ENCODE data around the gene POLR3K. TPM values are rescaled to one million over a fixed set of nuclear protein-coding genes. Genes with fewer than 3 reads are reported as not detected.

Gene POLR3K
- total RNA-seq, 2 experiments from 2014 or later = 39.9 to 45.3 TPM

DNA sequence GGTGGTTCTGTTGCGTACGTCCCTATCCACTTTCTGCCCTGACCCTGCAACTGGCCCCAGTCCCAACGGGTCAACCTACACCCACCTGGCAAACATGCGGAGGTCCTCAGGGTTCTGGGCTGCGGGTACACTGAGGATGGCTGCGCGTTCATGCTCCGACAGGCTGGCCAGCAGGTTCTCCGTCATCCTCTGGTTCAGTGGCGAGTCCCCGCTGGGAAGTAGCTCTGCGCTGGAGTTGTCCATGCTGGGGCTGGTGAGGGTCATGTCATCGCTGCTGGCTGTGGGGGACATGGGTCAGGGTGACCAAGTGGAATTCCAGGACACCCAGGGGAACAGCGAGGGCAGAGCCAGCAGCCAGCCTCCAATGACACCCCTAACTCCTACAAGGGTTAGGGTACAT is 35.2 kb upstream of the POLR3K start:
- DNase-seq = no peak
- H3K27me3 Mint-ChIP-seq = no peaks in the 10 kb centered on the region
- peaks cover 17% of the 10 kb centered on the region for H3K4me1 Mint-ChIP-seq (ENCODE audit: low read depth)
- ChIA-PET POLR2A (no interaction called here), CTCF (interaction anchor here (1.1 kb wide), 1 partner anchor 23 kb away, joined by 4 read pairs; no protein-coding TSS in a partner anchor)
- H3K27ac Mint-ChIP-seq = no peak overlapping the region
- H3K36me3 Mint-ChIP-seq = peaks cover 31% of the 10 kb centered on the region
- H3K9me3 Mint-ChIP-seq = no peaks in the 10 kb centered on the region
- no peak overlapping the region for H3K4me3 Mint-ChIP-seq
- intact Hi-C loops (cut with micrococcal nuclease) = no loop called here

DNA sequence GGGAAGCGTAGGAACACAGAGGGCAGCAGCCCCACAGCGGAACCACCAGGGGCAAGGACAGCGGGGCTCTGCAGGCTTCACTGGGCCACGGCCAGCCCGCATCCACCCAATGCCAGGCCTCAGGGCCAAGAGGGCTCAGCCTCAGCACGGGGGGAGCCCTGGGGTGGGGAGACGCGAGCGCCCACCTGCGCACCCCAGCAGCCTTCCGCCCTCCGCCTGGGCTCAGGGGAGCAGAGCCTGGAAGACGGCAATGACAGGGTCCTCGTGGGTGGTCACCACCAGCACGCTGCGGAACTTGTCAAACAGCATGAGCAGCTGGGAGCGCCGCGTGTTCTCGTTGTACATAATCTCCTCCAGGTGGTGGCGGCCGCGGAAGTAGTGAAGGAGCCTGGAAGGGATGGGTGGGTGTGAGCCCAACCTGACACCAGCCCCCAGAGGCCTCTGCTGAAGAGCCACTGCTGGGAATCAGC is 33.1 kb upstream of the POLR3K start:
- Mint-ChIP-seq H3K27ac (peak overlapping the region; percentile 49), H3K4me3 (no peak overlapping the region), H3K36me3 (peaks cover 32% of the 10 kb centered on the region), H3K27me3 (no peaks in the 10 kb centered on the region), H3K4me1 (ENCODE audit: low read depth) (peaks cover 23% of the 10 kb centered on the region), H3K9me3 (no peaks in the 10 kb centered on the region)
- ChIA-PET CTCF (interaction anchor here (5.2 to 5.6 kb wide), 2 partner anchors 10 to 20 kb away, joined by 37 to 47 read pairs; no protein-coding TSS in a partner anchor), POLR2A (no interaction called here)
- intact Hi-C loops (cut with micrococcal nuclease) = no loop called here
- DNase-seq = no peak

DNA sequence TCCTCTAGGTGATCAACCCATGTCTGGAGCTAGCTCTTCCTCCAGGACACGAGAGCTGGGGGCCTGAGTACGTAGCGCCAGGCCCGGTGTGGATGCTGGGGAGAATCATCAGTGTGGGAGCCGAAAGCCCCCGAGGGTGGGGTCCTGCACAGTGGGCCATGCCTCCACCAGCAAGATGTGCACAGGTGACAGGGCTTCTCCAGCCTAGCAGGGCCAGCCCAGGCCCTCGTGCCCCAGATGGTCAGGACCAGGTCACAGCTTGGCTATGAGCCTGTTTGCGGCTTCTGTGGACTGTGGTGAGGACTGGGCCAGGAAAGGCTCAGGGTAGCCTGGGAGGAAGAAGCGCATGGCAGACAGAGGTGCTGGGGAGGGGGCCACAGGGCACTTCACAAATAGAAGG is 32.5 kb upstream of the POLR3K start:
- POLR2A ChIA-PET = interaction anchor here (1.1 to 1.3 kb wide), 2 partner anchors 9 to 21 kb away, joined by 3 read pairs; no protein-coding TSS in a partner anchor
- CTCF ChIA-PET = interaction anchor here (5.2 to 5.6 kb wide), 2 partner anchors 10 to 19 kb away, joined by 37 to 47 read pairs; no protein-coding TSS in a partner anchor
- Mint-ChIP-seq H3K27ac (peak overlapping the region; percentile 49), H3K4me3 (no peak overlapping the region), H3K9me3 (no peaks in the 10 kb centered on the region), H3K27me3 (no peaks in the 10 kb centered on the region), H3K4me1 (ENCODE audit: low read depth) (peaks cover 23% of the 10 kb centered on the region), H3K36me3 (peaks cover 32% of the 10 kb centered on the region)
- intact Hi-C loops (cut with micrococcal nuclease) = loop anchor here (2.0 kb wide), 1 partner anchor 21 kb away; no protein-coding TSS in a partner anchor
- no peak for DNase-seq

DNA sequence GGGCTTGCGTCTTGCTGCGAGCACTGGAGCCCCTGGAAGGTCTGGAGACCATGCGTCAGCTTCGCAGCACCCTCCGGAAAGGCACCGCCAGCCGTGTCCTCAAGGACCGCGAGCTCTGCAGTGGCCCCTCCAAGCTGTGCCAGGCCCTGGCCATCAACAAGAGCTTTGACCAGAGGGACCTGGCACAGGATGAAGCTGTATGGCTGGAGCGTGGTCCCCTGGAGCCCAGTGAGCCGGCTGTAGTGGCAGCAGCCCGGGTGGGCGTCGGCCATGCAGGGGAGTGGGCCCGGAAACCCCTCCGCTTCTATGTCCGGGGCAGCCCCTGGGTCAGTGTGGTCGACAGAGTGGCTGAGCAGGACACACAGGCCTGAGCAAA is 32.0 kb upstream of the POLR3K start:
- Mint-ChIP-seq H3K4me1 (ENCODE audit: low read depth) (peaks cover 23% of the 10 kb centered on the region), H3K4me3 (no peak overlapping the region), H3K36me3 (peaks cover 28% of the 10 kb centered on the region), H3K27ac (peak overlapping the region; percentile 88), H3K9me3 (no peaks in the 10 kb centered on the region), H3K27me3 (no peaks in the 10 kb centered on the region)
- DNase-seq = no peak
- CTCF ChIA-PET = interaction anchor here (5.2 to 5.6 kb wide), 2 partner anchors 11 to 19 kb away, joined by 37 to 47 read pairs; no protein-coding TSS in a partner anchor
- intact Hi-C loops (cut with micrococcal nuclease) = loop anchor here (2.0 kb wide), 1 partner anchor 21 kb away; no protein-coding TSS in a partner anchor
- POLR2A ChIA-PET = interaction anchor here (1.1 to 1.8 kb wide), 3 partner anchors 8 to 23 kb away, joined by 3 to 4 read pairs (median 3); no protein-coding TSS in a partner anchor

DNA sequence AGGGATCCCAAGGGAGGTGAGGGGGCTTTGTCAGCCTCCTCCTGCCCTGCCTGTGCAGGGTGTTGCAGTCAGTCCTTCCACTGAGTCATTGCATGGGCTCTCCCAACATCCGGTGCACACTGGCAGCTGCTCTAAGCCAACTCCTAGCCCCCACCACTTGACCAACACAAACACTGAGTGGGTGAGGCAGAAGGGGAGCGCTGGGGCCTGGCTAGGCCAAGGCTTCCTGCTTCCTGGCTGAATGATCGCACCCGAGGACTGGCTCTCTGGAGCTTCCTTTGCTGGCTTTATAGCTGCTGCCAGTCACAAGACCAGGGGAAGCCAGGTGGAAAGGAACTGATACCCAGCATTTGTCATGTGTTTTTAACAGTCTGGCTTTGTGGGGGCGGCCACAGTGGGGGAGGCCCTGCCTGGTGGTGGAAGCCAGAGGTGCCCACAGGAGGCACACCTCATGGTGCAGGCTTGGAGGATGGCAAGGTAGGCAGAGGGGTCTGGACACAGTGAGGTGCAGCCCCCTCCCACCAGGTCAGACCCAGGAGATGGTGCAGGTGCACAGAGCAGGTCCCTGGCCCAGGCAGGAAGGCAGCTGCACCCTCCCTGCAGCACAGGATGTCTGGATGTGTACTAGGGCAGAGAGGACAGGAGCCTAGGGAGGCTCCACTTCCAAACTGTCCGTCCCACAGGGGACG is 31.5 kb upstream of the POLR3K start:
- Mint-ChIP-seq H3K27ac (peak overlapping the region; percentile 88), H3K4me3 (no peak overlapping the region), H3K4me1 (ENCODE audit: low read depth) (peaks cover 25% of the 10 kb centered on the region), H3K36me3 (peaks cover 28% of the 10 kb centered on the region), H3K27me3 (no peaks in the 10 kb centered on the region), H3K9me3 (no peaks in the 10 kb centered on the region)
- DNase-seq = peak; percentile 88
- ChIA-PET POLR2A (interaction anchor here (0.7 to 1.8 kb wide), 4 partner anchors 7 to 22 kb away, joined by 3 to 4 read pairs (median 3); no protein-coding TSS in a partner anchor), CTCF (interaction anchor here (0.7 to 5.6 kb wide), 5 partner anchors 11 to 97 kb away, joined by 3 to 47 read pairs (median 5); partner anchors contain the start of gene RHBDF1)
- intact Hi-C loops (cut with micrococcal nuclease) = loop anchor here (2.0 kb wide), 1 partner anchor 20 kb away; no protein-coding TSS in a partner anchor

DNA sequence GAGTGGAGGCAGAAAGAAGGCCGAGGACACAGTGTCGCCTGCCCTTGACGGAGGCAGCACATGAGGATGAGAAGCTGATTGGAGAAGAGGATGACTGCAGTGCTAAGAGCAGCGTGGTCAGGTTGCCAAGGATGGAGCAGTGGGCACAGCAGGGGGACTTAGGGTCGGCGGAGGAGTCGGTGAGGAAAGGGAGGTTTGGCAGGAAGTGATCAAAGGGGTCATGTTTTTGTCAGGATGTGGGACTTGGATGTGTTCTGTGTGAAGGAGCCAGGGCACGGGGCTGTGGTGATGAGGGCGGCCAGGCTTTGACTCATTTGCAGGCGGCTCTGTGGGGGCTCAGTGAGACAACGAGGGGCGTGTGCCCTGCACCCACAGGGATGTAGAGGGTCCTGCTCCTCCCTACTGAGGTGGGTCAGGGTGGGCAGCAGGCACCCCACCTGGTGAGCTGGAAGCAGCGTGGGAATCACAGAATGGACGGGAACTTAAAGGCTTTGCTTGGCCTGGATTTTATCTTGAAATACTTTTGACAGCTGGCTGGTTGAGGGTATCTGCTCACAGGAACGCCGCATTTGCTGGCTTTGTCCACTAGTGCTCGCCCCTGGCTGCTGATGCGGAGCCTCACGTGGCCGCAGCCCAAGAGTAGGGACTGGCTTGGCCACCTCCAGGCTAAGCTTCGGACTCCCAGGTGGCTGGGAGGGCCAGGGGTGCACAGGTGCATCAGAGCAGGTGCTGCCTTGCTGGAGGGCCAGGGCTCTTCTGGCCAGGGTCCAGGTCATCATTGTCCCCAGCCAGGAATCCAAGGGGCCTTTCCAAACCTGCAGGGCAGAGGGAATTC is 30.6 kb upstream of the POLR3K start:
- Mint-ChIP-seq H3K4me3 (no peak overlapping the region), H3K27ac (peak overlapping the region; percentile 88), H3K36me3 (peaks cover 32% of the 10 kb centered on the region), H3K9me3 (no peaks in the 10 kb centered on the region), H3K4me1 (ENCODE audit: low read depth) (peaks cover 32% of the 10 kb centered on the region), H3K27me3 (no peaks in the 10 kb centered on the region)
- intact Hi-C loops (cut with micrococcal nuclease) = loop anchor here (2.0 kb wide), 1 partner anchor 19 kb away; no protein-coding TSS in a partner anchor
- peak; percentile 42 for DNase-seq
- POLR2A ChIA-PET = interaction anchor here (0.7 to 1.8 kb wide), 2 partner anchors 18 to 21 kb away, joined by 3 to 4 read pairs; no protein-coding TSS in a partner anchor
- CTCF ChIA-PET = interaction anchor here (0.7 to 5.6 kb wide), 5 partner anchors 12 to 98 kb away, joined by 3 to 47 read pairs (median 5); partner anchors contain the start of gene RHBDF1

DNA sequence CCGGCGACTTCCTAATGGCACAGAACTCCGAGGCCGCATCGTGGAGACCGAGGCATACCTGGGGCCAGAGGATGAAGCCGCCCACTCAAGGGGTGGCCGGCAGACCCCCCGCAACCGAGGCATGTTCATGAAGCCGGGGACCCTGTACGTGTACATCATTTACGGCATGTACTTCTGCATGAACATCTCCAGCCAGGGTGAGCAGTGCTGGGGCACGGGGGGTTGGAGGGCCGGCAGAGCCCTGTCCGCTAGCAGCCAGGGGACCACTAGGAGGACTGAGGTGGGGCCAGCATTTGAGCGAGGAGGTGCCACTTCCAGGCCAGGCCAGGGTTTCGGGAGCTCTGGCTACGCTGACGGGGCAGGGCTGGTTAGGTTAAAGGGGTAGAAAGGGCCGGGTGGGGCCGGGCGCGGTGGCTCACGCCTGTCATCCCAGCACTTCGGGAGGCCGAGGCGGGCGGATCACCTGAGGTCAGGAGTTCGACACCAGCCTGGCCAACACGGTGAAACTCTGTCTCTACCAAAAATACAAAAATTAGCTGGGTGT is 29.7 kb upstream of the POLR3K start:
- no peaks in the 10 kb centered on the region for H3K9me3 Mint-ChIP-seq
- peaks cover 37% of the 10 kb centered on the region for H3K4me1 Mint-ChIP-seq (ENCODE audit: low read depth)
- no peak overlapping the region for H3K27ac Mint-ChIP-seq
- DNase-seq = no peak
- H3K27me3 Mint-ChIP-seq = no peaks in the 10 kb centered on the region
- intact Hi-C loops (cut with micrococcal nuclease) = no loop called here
- H3K36me3 Mint-ChIP-seq = peaks cover 29% of the 10 kb centered on the region
- ChIA-PET CTCF (interaction anchor here (5.2 to 5.6 kb wide), 2 partner anchors 13 to 17 kb away, joined by 37 to 47 read pairs; no protein-coding TSS in a partner anchor), POLR2A (no interaction called here)
- H3K4me3 Mint-ChIP-seq = no peak overlapping the region

DNA sequence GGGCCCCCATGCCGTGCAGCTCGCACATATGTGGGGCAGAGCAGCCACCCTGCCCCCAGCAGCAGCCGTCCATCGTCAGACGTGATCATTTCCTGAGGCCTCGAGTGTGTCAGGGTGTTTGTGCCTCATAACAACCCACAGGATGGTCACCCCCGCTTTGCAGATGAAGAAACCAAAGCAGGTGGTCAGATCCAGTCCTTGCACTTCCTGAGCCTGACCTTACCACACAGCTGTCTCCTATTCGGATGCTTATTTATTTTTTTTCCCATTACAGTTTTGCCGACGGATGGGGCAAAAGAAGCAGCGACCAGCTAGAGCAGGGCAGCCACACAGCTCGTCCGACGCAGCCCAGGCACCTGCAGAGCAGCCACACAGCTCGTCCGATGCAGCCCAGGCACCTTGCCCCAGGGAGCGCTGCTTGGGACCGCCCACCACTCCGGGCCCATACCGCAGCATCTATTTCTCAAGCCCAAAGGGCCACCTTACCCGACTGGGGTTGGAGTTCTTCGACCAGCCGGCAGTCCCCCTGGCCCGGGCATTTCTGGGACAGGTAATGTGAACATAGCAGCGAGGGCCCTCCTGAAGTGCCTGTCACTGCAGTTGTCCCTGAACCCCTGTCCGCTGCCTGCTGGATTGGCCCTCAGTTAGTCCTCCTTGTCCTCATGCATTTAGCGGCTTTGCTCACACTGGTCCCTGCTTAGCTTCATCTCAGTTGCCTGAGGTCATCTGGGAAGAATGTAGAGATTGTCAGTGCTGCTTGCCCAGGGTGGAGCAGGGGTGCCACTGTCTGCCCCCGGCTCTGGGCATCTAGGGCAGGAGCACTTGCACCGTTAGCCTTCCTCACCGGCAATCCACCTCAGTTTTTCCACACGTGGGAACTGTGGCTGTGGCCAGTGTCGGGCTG is 26.0 kb upstream of the POLR3K start:
- ChIA-PET POLR2A (no interaction called here), CTCF (interaction anchor here (3.6 to 3.9 kb wide), 2 partner anchors 14 to 17 kb away, joined by 27 to 35 read pairs; no protein-coding TSS in a partner anchor)
- no peak for DNase-seq
- H3K27me3 Mint-ChIP-seq = peaks cover 1% of the 10 kb centered on the region
- intact Hi-C loops (cut with micrococcal nuclease) = no loop called here
- H3K27ac Mint-ChIP-seq = peak overlapping the region; percentile 13
- H3K4me1 Mint-ChIP-seq (ENCODE audit: low read depth) = peaks cover 42% of the 10 kb centered on the region
- H3K36me3 Mint-ChIP-seq = peaks cover 13% of the 10 kb centered on the region
- no peaks in the 10 kb centered on the region for H3K9me3 Mint-ChIP-seq
- peak overlapping the region; percentile 85 for H3K4me3 Mint-ChIP-seq

DNA sequence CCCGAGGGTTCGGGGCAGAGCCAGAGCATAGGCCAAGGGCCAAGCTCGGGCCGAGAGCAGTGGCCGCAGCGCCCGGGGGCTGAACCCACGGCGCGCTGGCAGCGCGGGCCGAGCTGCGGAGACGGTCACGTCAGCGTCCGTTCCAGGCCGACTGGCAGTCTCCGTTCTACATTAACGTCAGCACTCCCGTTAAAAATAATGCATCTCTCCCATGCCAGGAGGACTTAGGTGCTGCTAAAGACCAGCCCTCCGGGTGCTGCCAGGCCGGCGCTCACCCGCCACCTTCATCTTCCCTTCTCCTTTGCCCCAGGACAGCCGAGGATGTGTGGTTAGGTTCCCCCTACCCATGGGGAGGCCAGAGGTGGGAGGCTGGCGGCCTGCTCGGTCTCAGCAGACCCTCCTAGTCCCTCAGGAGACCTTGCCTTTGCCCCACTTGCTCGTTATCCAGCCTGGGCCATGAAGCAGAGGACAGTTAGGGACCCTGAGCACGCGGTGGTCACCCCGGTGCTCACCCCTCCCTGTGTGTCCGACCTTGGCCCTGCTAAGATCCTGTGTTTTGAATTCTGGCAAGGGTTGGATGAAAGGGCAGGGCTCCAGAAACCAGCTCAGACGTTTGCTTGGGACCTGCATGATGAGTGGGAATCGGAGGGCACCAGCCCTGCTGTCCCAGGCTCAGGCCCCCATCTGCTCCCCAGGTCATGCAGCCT is 25.2 kb upstream of the POLR3K start:
- peak overlapping the region; percentile 85 for H3K4me3 Mint-ChIP-seq
- intact Hi-C loops (cut with micrococcal nuclease) = no loop called here
- ChIA-PET CTCF (interaction anchor here (3.6 to 3.9 kb wide), 2 partner anchors 13 to 18 kb away, joined by 27 to 35 read pairs; no protein-coding TSS in a partner anchor), POLR2A (interaction anchor here (1.8 to 2.0 kb wide), 2 partner anchors 12 to 25 kb away, joined by 6 to 7 read pairs; partner anchors contain the start of genes POLR3K and SNRNP25)
- peaks cover 34% of the 10 kb centered on the region for H3K4me1 Mint-ChIP-seq (ENCODE audit: low read depth)
- peak overlapping the region; percentile 85 for H3K27ac Mint-ChIP-seq
- peaks cover 8% of the 10 kb centered on the region for H3K27me3 Mint-ChIP-seq
- H3K36me3 Mint-ChIP-seq = peaks cover 7% of the 10 kb centered on the region
- no peaks in the 10 kb centered on the region for H3K9me3 Mint-ChIP-seq
- peak; percentile 21 for DNase-seq

DNA sequence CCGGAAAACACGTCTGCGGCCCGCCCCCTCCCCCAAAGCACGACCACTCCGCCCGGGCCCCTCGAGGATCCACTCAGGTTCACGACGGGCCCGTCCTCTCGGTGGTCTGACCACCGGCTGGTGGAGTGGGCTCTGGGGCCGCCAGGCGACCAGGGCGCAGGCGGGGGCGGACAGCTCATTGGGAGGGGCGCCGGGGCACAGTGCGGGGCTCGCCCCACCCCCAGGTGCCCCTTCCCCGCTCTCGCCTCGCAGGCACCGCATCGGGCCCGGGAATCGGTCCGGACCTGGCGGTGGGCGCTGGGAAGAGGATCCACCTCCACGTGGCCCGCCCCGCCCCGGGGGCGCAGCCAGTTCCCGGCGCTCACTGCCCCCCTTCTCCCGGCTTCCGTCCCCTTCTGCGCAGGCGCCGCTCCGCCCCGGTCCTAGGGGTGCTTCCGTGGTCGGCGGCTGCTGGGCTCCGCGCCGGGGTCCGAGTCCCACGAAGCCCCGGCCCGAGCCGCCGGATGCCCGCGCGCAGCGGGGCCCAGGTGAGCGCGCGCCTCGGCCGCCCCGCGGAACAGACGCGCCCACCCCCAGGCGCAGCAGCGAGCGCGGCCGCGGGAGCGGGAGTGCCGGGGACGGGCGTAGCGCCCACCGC is 24.5 kb upstream of the POLR3K start, which contains the start of gene MPG:
Gene MPG (plus strand): TSS at position 419 of the 637 bp plus-strand sequence. CDS start 85 bp downstream, at position 504.
- DNase-seq = peak; percentile 88
- no peaks in the 10 kb centered on the region for H3K9me3 Mint-ChIP-seq
- H3K4me1 Mint-ChIP-seq (ENCODE audit: low read depth) = peaks cover 33% of the 10 kb centered on the region
- H3K36me3 Mint-ChIP-seq = peaks cover 6% of the 10 kb centered on the region
- intact Hi-C loops (cut with micrococcal nuclease) = no loop called here
- H3K27ac Mint-ChIP-seq = peak within 1 kb of the TSS; percentile 85
- H3K27me3 Mint-ChIP-seq = peaks cover 14% of the 10 kb centered on the region
- peak within 1 kb of the TSS; percentile 85 for H3K4me3 Mint-ChIP-seq
- ChIA-PET CTCF (interaction anchor here (0.7 to 3.9 kb wide), 4 partner anchors 10 to 29 kb away, joined by 3 to 35 read pairs (median 17); no protein-coding TSS in a partner anchor), POLR2A (interaction anchor here (0.6 to 2.0 kb wide), 5 partner anchors 8 to 24 kb away, joined by 3 to 7 read pairs (median 5); partner anchors contain the start of genes POLR3K and SNRNP25)
